ENCODE data around the gene TRABD2B.

Gene TRABD2B

DNA sequence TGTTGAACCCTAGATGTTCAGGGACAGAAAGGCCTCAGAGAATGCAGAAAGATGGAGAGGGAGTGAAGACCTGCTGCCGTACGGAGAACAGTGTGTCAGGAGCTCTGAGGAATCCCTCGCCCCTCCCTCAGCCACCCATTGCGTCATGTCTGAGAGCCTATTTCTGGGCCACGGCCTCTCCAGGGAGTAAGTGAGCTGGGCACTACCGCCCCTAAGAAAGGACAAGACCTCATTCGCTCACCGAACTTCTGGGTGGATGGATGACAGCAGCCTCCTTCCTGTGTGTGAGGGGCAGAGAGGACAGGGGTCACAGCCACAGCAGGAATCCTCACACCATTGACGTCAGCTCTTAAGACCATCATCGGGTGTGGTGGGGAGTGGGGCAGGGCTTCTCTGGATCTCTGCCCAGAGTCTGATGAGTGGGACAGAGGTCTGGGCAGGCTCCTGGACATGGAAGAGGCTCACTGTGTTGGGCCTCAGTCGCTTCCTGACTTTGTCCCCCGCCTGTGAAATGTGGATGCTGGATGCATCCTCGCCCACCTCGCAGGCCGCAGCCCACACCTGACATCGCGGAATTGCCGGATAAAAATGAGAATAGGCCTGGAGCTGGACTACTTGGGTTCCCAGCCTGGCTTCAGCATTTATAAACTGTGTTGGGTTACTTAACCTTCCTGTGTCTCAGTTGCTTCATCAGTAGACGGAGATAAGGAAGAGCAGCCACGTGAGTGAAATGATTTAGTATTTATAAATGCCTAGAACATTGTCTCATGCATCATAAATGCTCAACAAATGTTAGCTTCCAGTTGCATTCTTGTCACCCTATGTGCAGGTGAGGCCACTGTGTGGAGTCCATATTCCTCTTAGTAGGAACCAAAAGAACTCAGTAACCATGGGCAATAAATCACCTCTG lies 238.6 kb downstream of the TRABD2B start:
- no peak for DNase-seq (ENCODE audit: low read depth in 2 of 2)

- no peak for DNase-seq (ENCODE audit: low read depth in 2 of 2)
These were observed 239.8 kb downstream of the TRABD2B start for GRCh38 chr1:47757226-47757975.

GRCh38 chr1:47756411-47756810 lies 240.8 kb downstream of the TRABD2B start:
- no peak for DNase-seq (ENCODE audit: low read depth in 2 of 2)

DNA sequence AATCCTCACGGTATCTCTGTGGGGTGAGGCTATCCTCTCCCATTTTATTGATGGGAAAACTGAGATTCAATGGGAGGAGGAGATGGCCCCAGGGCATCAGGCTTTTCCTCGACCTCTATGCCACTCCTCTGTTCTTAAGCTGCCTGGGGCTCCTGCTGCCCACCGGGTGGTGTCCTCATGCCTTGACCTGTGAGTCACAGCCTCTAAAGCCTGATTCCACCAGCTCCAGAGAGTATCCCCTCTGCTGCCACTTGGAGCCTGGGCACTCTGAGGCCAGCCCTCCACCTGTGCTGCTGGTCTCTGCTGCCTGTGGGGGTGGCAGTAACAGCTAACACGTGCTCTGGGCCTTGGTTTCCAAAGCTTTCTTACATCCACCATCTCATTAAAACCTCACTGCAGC lies 241.2 kb downstream of the TRABD2B start:
- no peak for DNase-seq (ENCODE audit: low read depth in 2 of 2)

DNA sequence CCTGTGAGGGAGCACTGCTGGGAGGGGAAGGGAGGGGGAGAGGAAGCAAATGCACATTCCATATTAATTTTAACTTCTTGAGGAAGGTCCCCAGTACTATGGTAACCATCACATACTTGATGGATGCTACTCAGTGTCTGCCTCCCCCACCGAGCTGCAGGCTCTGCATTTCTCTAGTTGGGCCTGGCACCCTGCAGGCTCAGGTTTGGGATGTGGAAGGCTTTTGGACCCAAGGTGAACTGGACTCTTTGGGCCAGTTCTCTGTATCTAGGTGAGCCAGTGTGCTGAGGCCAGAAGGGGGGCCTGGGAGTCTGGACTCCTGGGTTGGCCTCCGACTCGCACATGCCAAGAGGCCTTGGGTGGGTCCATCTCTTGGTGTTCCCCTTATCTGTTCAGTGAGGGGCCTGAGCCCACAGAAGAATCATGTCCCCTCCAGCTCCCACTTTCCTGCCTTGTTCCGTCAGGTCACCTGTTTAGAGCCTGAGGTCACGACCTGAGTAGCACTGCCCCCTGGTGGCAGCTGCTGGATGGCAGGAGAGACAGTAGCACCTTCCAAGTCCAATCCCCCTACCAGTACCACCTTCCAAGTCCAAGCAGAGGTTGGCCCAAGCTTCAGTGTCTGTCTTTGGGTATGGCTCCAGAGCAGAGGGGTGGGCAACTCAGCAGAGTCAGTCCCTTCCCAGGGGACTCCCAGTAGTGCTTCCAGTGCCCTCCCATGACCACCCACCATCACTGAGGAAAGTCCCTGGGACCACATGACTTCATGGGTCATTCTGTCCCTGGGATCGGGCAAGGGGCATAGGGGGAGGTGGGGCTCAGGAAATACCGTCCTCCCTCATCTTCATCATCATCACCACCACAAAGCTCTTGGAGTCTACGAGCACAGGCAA lies 241.8 kb downstream of the TRABD2B start:
- peak; percentile 21 to 49 for DNase-seq (ENCODE audit: low read depth in 2 of 2)

GRCh38 chr1:47754221-47754620 lies 243.0 kb downstream of the TRABD2B start:
- DNase-seq (ENCODE audit: low read depth in 2 of 2): no peak

- no peak for DNase-seq (ENCODE audit: low read depth in 2 of 2)
These were observed 243.4 kb downstream of the TRABD2B start for GRCh38 chr1:47753808-47754207.

DNA sequence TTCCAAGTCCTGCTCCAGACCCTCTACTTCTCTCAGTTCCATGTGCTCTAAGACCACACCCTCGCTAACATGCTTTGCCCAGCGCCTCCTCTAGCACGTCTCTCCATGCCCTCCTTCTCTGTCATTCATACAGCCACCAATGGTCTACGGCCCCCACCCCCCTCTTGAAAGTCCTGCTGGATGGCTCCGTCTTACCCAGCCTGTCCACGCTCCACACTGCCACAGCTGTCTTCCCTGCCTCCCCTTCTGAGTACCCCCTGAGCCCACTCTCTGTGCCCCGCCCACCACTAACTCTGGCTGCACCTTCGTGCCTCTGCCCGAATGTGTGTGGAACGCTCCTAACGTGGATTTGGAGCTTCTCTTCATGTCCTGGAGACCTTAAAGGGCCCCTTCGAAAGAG lies 244.6 kb downstream of the TRABD2B start:
- DNase-seq (ENCODE audit: low read depth in 2 of 2): no peak

DNA sequence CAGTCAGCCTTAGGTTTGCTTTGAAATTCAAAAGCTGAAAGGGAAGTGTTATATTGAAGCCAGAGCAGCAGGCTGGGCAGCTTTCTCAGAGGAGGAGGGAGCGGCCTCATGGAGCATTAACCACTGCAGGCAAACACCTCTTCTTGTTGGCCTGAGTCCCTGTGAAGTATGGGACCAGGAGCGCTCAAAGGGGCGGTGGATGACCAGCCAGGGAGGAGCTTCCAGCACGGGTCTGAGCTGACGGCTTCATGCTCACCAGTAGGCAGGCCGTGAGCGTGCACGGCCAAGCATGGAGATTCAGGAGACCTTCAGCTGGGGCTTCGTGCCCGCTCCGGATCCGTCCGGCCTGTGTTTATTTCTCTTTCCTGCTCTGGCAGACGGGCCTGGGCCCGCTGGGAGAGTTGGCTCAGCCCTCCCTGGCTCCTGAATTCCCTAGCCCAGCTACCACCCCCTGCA lies 245.2 kb downstream of the TRABD2B start:
- no peak for DNase-seq (ENCODE audit: low read depth in 2 of 2)

- DNase-seq (ENCODE audit: low read depth in 2 of 2): no peak
These were observed 246.0 kb downstream of the TRABD2B start for GRCh38 chr1:47751193-47751592.

DNA sequence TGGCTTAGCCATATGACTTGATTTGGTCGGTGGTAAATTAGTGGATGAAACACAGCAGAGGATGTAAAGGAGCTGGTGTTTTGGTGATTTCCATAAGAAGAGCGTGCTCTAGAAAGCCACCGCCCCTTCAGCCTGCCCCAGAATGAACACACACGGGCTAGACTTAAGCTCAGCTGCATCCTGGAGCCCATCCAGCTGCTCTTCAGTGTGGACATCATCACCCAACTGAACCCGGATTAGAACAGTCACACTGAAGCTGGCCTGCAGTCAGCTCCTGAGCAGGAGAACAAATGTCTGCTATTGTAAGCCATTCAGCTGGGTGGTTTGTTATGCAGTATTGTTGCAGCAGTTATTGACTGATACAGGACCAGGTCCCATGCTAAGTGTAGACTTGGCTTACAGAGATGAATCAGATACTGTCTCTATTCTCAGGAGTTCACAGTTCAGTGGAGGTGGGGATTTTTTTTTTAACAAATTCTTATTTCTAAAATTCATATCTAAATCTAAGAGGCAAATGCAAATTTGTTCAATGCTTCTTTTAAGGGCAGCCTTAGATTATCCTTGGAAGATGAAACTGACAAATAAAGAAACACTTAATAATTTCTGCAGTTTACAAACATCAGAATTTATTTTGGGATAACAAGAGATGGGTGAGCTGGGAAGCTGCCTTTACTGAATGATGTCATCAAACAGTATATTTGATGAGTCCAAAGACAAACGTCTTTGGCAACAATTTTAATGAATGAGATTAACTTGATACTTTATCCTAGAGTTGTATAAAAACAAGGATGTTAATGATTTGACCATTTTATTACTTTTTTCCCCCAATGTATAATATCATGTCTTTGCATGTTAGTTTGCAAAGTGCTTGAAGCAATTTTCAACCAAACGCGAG lies 251.2 kb downstream of the TRABD2B start:
- no peak for DNase-seq (ENCODE audit: low read depth in 2 of 2)

DNA sequence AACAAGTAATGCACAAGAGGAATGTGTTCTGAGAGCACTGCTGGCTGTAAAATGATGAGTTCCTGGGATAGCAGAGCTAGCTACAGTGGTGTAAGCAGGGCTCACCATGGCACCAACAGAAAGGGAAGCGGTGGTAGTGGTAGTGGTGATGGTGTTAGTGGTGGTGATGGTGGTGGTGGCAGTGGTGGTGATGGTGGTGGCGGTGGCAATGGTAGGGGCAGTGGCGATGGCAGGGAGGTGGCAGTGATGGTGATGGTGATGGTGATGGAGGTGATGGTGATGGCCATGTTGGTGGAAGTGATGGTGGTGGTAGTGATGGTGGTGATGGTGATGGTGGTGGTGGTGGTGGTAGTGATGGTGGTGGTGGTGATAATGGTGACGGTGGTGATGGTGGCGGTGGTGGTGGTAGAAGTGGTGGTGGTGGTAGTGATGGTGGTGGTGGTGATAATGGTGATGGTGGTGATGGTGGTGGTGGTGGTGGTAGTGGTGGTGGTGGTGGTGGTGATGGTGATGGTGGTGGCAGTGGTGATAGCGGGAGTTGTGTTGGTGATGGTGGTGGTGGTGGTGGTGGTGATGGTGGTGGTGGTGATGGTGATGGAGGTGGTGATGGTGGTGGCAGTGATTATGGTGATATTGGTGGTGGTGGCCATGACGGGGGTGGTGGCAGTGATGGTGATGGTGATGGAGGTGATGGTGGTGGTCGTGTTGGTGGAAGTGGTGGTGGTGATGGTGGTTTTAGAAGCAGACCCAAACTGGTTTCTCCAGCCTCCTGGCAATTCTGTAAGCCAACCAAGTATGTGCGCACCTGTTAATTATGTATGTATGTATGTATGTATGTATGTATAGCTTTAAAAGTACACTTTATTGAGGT lies 254.1 kb downstream of the TRABD2B start:
- DNase-seq (ENCODE audit: low read depth in 2 of 2): no peak

- DNase-seq (ENCODE audit: low read depth in 2 of 2): no peak
These were observed 258.5 kb downstream of the TRABD2B start for GRCh38 chr1:47738560-47739182.

DNA sequence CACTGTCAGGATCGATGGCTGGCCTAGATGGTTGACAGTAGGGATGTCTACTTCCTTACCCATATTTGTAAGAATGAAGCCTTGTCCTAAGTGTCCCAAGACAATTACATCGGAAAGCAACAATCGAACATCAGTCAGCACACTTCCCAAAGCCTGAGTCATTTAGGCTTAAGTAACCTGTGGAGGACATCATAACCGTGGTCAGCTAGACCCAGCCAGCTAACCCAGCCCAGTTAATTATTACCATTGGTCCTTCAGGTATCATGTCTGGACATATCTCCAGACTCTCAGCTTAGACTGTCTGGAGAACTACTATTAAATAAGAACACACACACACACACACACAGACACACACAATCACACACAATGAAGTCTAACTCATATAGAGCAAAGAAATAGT lies 264.7 kb downstream of the TRABD2B start:
- DNase-seq (ENCODE audit: low read depth in 2 of 2): no peak

GRCh38 chr1:47731730-47732129 lies 265.5 kb downstream of the TRABD2B start:
- DNase-seq (ENCODE audit: low read depth in 2 of 2): no peak

DNA sequence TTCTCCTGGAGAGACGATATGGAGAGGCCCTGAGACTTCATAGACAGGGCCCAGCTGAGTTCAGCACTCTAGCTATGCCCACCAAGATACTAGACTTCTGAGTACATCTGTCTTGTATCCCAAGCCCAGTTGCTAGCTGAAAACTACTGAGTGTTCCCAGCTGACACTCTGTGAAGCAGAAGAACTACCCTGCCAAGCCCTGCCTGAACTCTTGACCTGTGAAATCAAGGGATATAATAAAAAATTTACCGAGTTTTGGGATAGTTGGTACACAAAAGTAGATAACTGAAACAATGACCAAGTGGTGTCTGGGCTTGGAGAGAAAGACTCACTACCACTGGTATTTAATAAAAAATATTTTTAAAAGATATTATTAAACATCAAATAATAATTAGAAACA lies 267.5 kb downstream of the TRABD2B start:
- DNase-seq (ENCODE audit: low read depth in 2 of 2): no peak

- DNase-seq (ENCODE audit: low read depth in 2 of 2): no peak
These were observed 269.5 kb downstream of the TRABD2B start for GRCh38 chr1:47727697-47728085.

GRCh38 chr1:47727051-47727696 lies 270.0 kb downstream of the TRABD2B start:
- DNase-seq (ENCODE audit: low read depth in 2 of 2): no peak
